NCI-H524 (cell line): ENCODE measurements around the gene RPRD1B.

Experiments
- DNase-seq, 2 experiments: peaks; one replicate each; lab custom pipeline; 2025; lab: John Stamatoyannopoulos, UW

RPRD1B gene

GRCh38 chr20:38036366-38036765 lies 2.8 kb downstream of the RPRD1B start:
- DNase-seq: no peak

- no peak for DNase-seq
These were observed 6.7 kb downstream of the RPRD1B start for GRCh38 chr20:38040276-38040675.

DNA sequence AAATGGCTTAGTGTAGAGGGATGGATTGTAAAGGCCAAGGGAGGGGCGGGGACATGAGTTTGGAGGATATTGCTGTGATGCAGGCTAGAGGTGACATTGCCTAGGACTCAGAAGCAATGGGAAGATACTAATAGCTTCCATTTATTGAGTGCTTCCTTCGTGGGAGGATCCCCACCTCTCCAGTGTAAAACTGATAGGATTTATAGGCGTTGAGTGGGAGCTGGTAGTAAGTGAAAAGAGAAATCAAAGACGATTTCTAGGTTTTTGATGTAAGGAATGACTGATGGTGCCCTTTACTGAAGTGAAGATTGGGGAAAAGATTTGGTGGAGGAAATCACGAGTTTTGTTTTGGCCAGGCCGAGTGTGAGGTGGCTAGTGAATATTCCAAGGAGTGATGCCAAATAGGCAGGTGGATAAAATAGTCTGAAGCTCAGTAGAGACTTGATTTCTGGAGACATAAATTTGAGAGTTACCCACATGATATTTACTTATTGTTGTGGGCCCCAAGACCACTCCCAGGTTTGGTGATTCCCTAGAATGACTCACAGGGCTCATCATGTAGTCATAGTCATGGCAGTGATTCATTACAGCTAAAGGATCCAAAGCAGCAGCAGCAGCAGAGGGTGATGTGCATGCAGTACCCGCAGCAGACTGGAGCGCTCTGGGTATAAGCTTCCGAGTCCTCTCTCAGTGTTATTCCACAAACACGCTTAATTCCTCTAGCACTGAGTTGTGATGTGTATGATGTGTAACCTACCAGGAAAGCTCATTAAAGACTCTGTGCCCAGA lies 10.2 kb downstream of the RPRD1B start:
- no peak for DNase-seq

- DNase-seq: no peak
These were observed 11.1 kb downstream of the RPRD1B start for GRCh38 chr20:38044685-38045084.

DNA sequence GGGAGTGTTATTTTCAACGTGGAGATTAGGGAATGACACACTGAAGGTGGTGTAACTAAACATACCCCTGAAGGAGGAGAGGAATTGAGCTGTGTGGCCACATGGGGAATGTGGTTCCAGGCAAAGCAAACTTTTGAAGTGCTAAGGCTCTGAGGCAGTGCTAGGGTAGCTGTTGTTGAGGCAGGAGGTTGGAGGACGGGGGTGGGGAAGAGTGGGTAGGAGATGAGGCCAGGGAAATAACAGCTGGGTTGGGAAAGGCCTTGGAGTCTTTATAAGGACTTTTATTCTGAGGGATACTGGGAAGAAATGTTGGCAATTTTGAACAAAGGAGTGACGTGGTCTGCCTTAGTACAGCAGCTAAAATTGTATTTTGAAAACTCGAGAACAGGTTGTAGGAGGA lies 13.0 kb downstream of the RPRD1B start:
- no peak for DNase-seq

DNA sequence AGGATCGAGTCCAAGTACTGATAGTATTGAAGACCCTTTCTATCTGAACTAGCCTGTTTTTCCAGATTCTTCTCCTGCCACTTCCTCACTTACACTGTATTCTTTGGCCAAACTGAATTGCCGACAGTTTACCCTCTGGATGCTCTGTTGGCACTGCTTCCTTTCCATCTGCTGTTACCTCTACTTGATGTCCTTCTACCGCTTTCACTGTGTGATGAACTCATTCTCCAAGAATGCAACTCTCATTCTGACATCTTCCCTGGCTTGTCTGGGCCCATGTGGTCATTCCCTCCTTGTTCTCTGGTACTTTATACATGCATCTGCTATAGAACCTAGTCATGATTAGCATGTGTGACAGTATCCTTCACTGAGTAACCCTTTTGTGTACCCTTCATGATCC lies 16.3 kb downstream of the RPRD1B start:
- DNase-seq: no peak

- DNase-seq: no peak
These were observed 17.1 kb downstream of the RPRD1B start for GRCh38 chr20:38050686-38051085.

DNA sequence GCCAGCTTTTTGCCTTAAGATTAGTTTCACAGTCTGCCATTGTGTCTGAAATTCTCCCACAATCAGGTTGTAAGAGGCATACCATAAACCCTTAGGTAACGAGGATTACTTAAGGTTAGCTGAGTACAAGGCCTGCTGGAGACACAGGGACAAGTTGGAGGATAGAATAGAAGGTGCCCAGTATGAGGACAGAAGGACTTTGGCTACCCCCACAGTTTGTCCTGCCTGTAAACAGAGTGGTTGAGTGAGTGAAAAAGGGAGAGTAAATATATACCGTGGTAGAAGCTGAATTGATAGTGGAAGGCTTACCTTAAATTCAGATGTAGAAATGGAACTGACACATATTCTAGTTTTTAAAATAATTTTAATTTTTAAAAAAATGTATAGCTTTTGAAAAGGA lies 19.3 kb downstream of the RPRD1B start:
- no peak for DNase-seq

- no peak for DNase-seq
These were observed 21.1 kb downstream of the RPRD1B start for GRCh38 chr20:38054647-38055046.

- DNase-seq: no peak
These were observed 21.7 kb downstream of the RPRD1B start for GRCh38 chr20:38055294-38055693.

DNA sequence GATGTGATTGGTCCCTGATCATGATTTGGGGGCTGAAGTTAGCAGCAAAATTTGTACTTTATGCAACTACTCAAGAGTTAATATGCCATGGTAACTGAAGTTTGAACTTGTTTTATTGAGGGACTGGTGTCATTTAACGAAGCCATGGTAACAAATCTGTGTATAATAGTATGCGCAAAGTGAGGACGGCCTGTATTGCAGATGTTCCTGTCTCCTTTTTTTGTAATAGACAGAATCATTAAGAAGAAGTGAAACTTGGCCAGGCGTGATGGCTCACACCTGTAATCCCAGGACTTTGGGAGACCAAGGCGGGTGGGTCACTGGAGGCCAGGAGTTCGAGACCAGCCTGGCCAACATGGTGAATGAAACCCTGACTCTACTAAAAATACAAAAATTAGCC lies 22.3 kb downstream of the RPRD1B start:
- no peak for DNase-seq

DNA sequence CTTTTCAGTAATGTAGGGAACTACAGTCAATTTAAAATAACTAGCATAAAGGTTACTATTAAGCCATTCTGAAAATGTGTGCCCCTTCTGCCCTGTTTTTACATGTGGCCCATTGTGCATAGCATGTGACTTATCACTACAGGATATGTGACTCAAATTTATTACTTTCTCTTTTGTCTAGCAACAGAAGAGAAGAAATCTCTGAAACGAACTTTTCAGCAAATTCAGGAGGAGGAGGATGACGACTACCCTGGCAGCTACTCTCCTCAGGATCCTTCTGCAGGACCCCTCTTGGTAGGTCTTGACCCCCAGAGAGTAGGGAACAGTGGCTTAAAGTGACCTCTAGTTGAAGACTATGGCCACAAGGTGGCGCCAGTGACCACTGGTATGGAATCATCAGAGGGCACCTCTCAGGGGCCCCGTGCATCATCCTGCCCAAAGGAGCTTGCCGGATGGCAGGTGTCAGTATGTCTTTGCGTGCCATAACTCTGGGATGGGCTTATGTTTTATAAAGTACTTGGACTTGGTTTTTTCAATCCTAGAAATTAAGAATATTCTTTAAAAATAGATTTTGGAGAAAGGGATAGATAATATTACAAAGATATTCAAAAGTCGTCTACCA lies 23.9 kb downstream of the RPRD1B start:
- DNase-seq: peak; percentile 76 to 90

DNA sequence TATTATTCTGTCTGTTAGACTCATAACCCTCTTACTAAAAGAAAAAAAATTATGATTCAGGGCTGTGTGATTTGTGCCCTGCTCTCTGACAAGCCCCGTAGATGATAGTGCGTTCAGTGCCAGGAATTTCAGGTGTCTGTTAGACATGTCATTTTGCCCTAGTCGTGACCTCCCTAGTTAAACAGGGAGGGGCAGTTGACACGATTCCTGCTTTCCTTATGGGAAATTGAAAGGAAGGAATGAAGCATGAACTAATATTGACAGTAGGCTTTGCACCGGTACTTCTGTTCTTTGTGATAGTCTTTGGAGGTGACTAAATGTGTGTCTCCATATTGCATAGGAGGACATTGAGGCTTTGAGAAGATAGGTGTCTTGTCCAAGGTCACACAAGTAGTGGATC lies 26.3 kb downstream of the RPRD1B start:
- no peak for DNase-seq

DNA sequence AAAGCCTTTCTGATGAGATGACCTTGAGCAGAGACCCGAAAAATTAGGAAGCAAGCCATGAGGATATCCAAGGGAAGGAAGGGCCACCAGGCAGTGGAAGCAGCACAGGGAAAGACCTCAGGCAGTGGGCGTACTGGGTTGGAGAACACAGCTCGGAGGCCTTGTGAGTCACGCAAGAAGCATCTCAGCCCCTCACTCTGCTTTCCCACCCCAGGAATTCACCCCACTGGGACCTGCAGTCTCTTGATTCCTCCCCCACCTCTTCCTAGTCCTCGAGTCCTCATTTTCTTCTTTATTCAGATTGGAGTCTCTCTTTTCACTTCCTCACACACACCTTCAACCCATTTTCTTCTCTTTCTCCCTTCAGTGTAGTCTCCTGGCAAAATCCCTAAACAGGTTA lies 27.0 kb downstream of the RPRD1B start:
- DNase-seq: no peak

DNA sequence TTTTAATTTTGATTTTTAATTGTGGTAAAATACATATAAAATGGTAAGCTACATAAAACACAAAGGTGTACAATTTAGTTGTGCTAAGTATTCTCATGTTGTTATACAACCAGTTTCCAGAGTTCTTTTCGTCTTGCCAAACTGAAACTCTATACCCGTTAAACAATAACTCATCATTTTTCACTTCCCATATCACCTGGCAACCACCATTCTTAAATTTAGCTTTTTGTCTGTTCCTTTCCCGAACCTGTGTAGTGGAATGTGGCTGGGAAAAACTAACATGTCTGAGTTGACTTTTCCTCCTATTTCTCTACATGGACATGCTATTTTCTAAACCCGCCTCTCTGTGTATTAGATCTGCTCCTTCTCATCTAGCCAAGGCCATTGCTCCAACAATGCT lies 27.6 kb downstream of the RPRD1B start:
- DNase-seq: no peak

DNA sequence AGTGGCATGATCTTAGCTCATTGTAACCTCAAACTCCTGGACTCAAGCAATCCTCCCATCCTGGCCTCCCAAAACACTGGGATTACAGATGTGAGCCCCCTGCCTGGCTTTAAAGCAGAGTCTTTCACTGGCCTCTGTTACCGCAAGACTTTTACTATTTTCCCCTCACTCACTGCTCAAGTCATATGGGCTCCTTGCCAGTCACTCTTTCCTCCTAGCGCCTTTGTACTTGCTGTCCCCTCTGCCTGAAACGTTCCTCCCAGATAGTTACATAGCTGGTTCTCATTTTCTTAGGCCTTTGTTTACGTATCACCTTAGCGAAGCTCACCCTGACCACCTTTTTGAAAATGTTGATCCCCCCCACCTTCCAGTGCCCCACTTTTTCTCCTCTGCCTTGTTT lies 29.3 kb downstream of the RPRD1B start:
- DNase-seq: no peak

DNA sequence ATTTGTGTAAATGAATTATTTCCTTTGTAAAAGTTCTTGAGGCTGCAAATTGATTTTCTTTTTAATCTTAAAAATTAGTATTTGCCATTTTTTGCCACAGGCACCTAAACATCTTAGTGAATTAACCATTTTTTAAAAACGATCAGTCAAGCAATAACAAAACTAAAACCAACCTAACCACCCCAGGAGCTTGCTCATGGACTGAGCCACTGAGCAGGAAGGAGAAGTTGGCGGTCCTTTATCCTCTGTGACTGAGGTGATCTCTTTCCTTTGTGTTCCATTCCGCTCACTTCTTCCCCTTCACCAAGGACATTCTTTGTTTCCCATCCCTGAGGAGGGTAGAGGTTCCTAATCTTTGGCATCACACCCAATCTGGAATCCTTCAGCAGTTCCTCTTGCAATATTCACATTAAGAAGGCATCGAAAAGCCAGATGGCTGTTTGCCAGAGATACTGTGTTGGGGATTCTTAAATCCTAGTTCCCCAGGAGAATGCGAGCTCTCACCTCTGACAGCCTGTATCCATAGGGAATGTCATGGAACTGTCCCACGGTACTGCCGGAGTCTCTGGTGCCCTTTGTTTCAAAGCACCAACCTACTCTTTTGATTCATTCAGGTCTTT lies 30.5 kb downstream of the RPRD1B start:
- peak in 1 of 2 experiments; percentile 64 for DNase-seq

DNA sequence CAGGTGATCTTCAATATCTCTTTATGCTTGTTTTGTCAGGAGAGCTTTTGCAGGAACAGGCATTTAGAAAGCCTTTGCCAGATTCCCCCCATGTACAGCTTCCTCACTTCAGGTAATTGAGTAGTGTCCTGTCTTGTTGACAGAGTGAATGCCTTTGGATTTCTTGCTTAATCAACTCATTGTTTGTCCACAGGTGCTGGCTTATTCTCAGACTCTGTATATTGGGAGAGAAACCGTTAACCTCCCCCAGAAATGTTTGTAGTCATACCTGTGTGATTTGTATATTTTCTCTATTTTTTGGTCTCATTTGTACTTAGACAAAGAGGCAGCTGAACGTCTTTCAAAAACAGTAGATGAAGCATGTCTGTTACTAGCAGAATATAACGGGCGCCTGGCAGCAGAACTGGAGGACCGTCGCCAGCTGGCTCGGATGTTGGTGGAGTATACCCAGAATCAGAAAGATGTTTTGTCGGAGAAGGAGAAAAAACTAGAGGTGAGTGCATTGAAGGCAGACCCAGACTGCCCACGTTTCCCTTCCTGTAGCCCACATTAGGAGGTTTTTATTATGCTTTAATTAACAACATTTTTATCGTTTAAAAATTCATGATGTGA lies 32.3 kb downstream of the RPRD1B start:
- DNase-seq: no peak

DNA sequence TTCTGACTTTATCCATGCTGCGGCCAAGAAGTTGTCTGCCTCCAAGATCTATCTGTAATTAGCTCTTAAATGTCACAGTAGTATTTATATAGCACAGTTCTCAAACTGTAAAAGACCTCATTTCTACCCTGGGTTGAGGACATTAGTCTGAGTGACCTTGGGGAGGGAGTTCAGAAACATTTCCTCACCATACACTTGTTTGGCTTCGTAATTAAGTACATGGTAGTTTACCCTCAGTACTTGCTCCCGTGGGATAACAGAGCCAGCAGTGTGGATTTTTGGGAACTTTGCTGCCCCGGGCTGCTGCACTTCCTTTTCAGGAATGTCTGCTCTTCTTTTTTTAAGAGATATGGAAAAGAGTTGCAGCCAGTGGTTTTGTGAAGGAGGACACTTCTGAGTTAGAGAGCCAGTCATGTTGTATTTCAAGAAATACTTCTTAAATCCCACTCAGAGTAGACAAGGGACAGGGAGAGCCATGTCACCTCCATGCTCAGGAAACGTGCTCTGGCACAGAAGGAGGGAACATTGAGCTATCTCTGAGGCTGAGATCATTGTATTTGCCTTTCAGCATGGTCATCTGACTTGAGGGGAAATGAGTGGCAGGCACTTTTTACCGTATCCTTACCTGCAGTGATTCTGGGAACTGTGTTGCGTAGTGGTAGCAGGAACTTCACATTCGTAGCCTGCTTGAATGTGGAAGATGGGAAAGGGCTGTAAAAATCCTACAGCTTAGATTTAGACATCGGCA lies 33.6 kb downstream of the RPRD1B start:
- DNase-seq: peak; percentile 20 to 81

- DNase-seq: peak; percentile 94 to 98
These were observed 34.3 kb downstream of the RPRD1B start for GRCh38 chr20:38067717-38068365.

- no peak for DNase-seq
These were observed 39.4 kb downstream of the RPRD1B start for GRCh38 chr20:38072898-38073297.
